ENCODE measurements around the gene POFUT2.
"Not testable (repeated sequence)": the region's sequence is repeated elsewhere in the genome, so short reads cannot be mapped to it uniquely, and the experiment has no call there.

POFUT2 gene

GRCh38 chr21:45312296-45312695 is 24.6 kb upstream of the POFUT2 start:
- DNase-seq (ENCODE audit: low read depth in 2 of 3, low spot score in 1 of 3), result no peak

- DNase-seq (ENCODE audit: low read depth in 2 of 3, low spot score in 1 of 3), result no peak
Measured at GRCh38 chr21:45310459-45310858, 22.8 kb upstream of the POFUT2 start.

GRCh38 chr21:45309987-45310381 is 22.3 kb upstream of the POFUT2 start:
- no peak for DNase-seq (ENCODE audit: low read depth in 2 of 3, low spot score in 1 of 3)

DNA sequence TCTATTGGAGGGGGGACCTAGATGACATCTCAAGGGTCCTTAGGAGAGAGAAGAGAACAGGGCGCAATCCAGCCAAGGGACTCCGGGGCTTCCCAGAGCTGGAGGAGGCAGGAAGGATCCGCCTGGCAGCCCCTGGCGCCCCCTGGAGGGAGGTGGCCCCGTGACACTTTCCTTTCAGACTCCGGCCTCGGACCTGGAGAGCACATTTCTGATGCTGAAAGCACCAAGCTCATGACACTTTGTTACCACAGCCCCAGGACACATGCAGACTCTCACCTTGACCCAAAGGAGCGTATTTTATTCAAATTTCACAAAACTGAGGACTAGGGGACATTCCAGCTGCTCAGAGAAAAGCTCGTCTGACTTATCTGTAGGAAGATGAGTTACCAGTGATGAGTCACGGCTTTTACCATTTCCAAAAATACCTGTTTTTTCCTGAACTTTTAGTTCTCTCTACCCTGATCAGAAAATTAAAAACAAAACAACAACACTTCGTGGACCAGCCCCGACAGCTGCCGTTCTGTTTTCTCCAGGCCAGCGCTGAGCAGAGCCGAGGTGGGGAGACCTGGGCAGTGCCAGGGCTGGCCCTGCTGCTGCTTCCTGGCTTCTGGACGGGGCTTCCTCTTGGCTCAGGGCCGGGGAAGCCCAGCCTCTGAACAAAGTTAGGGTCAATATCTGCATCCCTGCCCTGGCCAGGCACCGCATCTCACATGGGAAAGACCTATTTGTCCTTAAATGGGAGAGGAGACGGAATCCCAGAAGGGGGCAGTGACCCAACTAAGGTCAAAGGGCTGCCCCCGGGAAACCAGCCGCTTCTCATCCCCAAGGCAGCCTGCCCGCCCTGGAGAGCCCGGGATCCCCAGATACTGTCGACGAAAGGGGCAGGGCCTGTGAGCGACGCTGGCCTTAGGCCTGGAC is 21.6 kb upstream of the POFUT2 start:
- DNase-seq (ENCODE audit: low read depth in 2 of 3, low spot score in 1 of 3), result peak in 2 of 3 donors; percentile 38 to 40

DNA sequence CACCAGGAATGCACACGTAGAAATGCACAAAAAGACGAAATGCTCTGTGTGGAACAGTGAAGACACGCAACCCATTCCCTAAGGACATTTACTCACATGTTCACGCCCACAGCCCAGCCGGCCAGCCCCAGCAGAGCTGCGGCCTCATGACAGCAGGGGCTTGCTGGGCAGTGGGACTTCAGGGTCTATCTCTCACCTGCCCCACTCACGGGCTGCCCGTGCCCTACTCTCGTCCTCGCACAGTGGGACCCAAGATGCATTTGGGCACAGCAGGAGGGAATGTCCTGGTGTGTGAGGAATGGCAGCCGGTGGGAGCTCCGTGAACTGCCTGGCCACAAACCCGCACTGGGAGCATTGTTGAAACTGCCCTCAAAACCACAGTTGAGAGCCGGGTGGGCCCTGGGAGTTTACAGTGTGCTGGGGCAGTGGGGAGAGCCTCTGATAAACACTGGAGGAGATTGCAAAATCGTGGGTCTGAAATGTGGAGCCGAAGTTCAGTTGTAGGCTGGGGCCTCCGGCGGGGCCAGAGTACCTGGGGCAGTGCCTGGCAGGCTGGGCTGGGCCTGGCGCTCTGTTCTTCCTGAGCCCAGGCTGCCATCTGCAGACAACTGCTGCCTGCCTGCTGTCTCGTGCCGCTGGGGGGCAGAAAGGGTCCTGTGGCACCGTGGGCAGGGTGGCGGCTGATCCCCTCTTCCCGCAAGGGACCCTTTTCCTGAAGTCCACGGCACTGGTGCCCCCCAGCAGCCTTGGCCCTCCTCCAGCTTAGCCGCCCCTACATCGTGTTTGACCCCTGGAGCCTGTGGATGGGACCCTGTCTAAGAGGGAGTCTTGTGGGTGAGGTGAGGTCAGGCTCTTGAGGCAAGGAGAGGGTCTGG is 20.7 kb upstream of the POFUT2 start:
- DNase-seq (ENCODE audit: low read depth in 2 of 3, low spot score in 1 of 3), result no peak

DNA sequence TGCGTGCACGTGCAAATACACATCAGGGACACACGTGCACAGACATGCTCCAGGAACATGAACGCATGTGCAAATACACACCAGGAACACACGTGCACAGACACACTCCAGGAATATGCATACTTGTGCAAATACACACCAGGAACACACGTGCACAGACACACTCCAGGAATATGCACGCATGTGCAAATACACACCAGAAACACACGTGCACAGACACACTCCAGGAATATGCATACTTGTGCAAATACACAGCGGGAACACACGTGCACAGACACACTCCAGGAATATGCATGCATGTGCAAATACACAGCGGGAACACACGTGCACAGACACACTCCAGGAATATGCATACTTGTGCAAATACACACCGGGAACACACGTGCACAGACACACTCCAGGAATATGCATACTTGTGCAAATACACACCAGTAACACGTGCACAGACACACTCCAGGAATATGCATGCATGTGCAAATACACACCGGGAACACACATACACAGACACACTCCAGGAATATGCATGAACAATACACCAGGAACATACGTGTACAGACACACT is 20.0 kb upstream of the POFUT2 start:
- DNase-seq (ENCODE audit: low read depth in 2 of 3, low spot score in 1 of 3), result not testable (repeated sequence)

DNA sequence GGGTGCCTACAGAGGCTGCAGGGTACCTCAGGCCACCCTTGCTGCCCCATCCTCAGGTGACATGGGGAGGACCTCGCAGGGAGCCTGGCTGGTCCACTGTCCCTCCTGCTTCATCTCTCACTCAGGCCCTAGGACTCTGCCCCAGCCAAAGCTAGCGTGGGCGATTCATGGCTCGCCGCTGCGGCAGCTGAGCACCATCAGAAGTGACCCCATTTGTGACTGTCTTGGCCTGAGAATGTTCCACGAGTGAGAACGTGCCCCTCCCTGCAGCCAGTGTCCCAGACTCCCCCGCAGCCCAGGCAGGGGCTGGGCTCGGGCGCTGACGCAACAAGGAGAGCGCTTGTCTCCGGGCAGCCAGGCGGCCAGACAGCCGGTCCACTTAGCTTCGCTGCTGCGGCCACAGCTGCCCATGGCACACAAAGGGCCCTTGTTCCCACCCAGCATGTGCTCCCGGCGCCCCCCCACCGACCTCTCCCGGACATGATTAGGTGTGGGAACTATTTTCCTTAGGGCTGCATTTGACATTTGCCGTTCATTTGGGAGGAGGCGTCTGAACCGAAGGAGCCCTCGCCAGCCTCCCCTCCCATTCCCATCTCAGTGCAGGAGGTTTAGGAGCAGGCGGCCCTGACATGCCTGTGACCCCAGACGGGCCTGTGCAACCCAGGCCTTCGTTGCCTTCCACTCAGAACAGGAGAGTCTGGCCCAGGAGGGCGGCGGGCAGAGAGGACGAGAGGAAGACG is 19.3 kb upstream of the POFUT2 start:
- no peak for DNase-seq (ENCODE audit: low read depth in 2 of 3, low spot score in 1 of 3)

- no peak for DNase-seq (ENCODE audit: low read depth in 2 of 3, low spot score in 1 of 3)
Measured at GRCh38 chr21:45306453-45306831, 18.7 kb upstream of the POFUT2 start.

DNA sequence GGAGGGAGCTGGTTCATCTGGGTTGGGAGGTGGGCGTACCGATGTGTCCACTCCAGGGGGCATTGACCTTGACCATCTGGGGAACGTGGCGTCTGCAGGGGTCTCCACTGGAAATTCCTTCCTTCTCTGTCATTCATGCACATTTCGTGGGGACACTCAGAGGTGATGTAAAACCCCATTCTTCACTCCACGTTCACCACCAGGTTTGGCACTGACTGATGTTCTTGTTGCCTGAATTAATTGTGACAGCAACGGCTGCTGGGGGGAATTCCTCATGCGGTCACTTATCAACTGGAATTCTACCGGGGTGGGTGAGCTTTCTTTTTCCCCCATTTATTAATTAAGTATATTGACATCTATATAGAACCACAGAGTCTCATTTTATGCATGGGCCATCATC is 18.1 kb upstream of the POFUT2 start:
- no peak for DNase-seq (ENCODE audit: low read depth in 2 of 3, low spot score in 1 of 3)

DNA sequence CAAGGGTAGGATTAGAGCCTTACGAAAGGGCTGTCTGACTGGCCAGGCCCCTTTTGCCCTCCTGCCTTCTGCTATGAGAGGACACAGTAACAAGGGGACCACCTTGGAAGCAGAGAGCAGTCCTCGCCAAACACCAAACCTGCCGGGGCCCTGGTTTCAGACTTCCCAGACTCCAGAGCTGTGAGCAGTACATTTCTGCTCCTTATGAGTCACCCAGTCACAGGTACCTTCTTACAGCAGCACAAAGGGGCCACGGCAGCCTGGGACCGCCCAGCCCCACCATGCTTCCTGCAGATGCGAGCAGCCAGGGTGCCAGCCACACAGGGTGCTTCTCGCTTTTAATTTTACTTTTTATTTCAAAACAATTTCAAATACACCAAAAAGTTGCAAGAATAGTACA is 17.2 kb upstream of the POFUT2 start:
- no peak for DNase-seq (ENCODE audit: low read depth in 2 of 3, low spot score in 1 of 3)

DNA sequence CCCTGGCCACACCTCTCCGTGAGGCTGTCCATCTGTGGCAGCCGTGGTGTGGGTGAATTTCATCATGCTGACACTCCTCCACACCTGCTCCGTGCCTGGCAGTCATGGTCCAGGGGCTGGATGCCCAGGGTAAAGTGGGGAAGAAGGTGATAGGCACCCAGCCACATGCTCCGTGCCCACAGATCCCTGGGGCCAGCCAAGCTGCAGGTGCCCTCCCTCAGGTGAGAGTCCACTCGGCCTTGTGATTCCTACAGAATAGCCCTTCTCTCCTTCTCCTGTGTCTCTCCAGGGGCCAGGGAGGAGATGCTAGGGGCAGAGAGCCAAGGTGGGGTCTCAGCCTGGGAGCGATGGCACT is 16.8 kb upstream of the POFUT2 start:
- DNase-seq (ENCODE audit: low read depth in 2 of 3, low spot score in 1 of 3), result no peak

DNA sequence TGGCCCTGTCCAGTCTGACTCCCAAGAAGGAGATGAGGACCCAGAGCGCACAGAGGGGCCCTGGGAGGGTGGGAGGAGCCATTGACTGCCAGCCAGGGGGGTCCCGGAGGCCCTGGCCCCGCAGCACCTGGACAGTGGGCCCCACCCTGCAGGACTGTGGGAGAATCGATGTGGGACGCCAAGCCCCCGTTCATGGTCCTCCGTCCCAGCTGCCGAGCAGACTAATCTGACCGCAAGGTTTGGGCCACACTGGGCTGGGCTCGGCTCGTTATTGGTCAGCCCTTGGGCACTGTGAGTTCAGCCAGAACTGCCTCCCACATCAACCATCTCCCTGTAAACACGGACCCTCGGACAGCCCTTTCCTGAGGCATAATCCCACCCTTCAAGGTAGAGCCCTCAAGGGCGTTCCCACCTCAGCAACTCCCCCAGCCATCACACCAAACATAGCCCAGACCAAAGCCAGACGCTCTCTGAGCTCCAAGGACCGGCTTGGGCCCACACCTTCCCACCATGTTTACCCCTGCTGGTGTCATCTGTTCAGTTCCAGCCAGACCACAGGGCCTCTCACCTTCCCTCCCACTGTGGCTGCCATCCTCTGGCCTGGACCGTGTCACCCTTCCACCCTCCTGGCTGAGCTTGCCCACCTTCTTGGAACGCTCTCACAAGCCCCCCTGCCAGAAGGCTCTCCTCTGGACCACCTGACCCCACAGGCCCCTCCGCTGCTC is 16.2 kb upstream of the POFUT2 start:
- no peak for DNase-seq (ENCODE audit: low read depth in 2 of 3, low spot score in 1 of 3)

- DNase-seq (ENCODE audit: low read depth in 2 of 3, low spot score in 1 of 3), result no peak
Measured at GRCh38 chr21:45303091-45303615, 15.5 kb upstream of the POFUT2 start.

- DNase-seq (ENCODE audit: low read depth in 2 of 3, low spot score in 1 of 3), result peak in 2 of 3 donors; percentile 34 to 56
Measured at GRCh38 chr21:45302082-45303061, 14.7 kb upstream of the POFUT2 start.

DNA sequence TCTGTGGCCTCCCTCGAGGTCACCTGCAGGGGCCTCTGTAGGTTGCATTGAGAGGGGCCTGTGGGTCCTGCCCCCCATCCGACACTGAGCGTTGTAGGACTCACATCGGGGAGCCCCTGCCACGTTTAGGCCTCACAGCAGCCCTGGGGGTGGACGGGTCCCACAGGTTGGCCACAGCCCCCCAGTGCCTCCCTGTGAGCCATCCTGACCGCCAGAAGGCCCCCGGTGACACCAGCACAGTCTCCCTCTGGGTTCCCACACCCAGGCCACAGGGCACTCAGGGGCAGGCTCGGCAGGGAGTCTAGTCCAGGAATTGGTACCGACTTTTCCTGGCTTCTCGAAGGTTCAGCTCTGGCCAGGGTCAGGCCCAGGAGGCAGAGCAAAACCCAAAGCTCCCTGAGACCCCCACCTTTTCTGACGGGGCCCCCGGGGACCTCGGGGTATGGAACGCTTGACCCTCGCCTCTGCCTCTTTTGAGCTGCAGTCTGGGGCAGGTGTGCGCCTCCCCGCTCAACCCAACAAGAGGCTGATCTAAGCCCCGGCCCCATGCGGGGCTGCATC is 13.9 kb upstream of the POFUT2 start:
- no peak for DNase-seq (ENCODE audit: low read depth in 2 of 3, low spot score in 1 of 3)

GRCh38 chr21:45300786-45301520 is 13.3 kb upstream of the POFUT2 start:
- DNase-seq (ENCODE audit: low read depth in 2 of 3, low spot score in 1 of 3), result no peak

- no peak for DNase-seq (ENCODE audit: low read depth in 2 of 3, low spot score in 1 of 3)
Measured at GRCh38 chr21:45299864-45300785, 12.4 kb upstream of the POFUT2 start.

All from stimulated activated CD4-positive, alpha-beta T cell treated with anti-CD3 and anti-CD28 coated beads, Interleukin-12 subunit alpha, Interleukin-12 subunit beta, amount 100 ng/mL, for 48 hours (primary cell).